Measurements from ENCODE around the gene OPCML. TPM values are rescaled to one million over a fixed set of nuclear protein-coding genes. Genes with fewer than 3 reads are reported as not detected.

OPCML gene
- total and polyA plus RNA-seq, 2 of the 13 experiments (the other 11 are each of a cell fraction or from before 2014, with no cell fraction given): not detected

DNA sequence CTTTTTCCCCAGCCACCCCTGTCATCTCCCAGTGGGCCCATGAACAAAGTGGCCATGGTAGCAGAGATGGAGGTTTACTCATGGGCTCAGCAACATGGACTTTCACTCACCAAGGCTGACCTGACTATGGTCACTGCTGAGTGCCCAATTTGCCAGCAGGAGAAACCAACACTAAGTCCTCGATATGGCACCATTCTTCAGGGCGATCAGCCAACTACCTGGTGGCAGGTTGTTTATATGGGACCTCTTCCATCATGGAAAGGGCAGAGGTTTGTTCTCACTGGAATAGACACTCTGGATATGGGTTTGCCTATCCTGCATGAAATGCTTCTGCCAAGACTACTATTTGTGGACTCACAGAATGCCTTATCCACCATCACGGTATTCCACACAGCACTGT lies 1152.8 kb downstream of the OPCML start (continued):
- TF ChIP-seq, protein P1, sequence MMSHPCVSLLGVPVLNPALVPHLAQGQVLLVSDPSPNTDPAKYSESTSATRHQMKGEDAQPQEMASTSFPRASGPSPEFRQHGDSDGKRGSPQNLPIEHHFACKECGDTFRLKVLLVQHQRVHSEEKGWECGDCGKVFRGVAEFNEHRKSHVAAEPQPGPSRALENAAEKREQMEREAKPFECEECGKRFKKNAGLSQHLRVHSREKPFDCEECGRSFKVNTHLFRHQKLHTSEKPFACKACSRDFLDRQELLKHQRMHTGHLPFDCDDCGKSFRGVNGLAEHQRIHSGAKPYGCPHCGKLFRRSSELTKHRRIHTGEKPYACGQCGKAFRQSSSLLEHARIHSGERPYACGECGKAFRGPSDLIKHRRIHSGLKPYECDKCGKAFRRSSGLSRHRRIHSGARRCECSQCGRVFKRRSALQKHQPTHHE (CRISPR knock-in tag; IDR thresholded peaks at IDR 0.05; ENCODE audit: borderline replicate concordance): no peak
- TF ChIP-seq, protein P2, sequence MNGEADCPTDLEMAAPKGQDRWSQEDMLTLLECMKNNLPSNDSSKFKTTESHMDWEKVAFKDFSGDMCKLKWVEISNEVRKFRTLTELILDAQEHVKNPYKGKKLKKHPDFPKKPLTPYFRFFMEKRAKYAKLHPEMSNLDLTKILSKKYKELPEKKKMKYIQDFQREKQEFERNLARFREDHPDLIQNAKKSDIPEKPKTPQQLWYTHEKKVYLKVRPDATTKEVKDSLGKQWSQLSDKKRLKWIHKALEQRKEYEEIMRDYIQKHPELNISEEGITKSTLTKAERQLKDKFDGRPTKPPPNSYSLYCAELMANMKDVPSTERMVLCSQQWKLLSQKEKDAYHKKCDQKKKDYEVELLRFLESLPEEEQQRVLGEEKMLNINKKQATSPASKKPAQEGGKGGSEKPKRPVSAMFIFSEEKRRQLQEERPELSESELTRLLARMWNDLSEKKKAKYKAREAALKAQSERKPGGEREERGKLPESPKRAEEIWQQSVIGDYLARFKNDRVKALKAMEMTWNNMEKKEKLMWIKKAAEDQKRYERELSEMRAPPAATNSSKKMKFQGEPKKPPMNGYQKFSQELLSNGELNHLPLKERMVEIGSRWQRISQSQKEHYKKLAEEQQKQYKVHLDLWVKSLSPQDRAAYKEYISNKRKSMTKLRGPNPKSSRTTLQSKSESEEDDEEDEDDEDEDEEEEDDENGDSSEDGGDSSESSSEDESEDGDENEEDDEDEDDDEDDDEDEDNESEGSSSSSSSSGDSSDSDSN (CRISPR knock-in tag; IDR thresholded peaks at IDR 0.05): no peak
- TF ChIP-seq ZNF850 (CRISPR knock-in tag; conservative IDR thresholded peaks at IDR 0.05) (no peak), ZNF24 (IDR thresholded peaks at IDR 0.05) (no peak)

DNA sequence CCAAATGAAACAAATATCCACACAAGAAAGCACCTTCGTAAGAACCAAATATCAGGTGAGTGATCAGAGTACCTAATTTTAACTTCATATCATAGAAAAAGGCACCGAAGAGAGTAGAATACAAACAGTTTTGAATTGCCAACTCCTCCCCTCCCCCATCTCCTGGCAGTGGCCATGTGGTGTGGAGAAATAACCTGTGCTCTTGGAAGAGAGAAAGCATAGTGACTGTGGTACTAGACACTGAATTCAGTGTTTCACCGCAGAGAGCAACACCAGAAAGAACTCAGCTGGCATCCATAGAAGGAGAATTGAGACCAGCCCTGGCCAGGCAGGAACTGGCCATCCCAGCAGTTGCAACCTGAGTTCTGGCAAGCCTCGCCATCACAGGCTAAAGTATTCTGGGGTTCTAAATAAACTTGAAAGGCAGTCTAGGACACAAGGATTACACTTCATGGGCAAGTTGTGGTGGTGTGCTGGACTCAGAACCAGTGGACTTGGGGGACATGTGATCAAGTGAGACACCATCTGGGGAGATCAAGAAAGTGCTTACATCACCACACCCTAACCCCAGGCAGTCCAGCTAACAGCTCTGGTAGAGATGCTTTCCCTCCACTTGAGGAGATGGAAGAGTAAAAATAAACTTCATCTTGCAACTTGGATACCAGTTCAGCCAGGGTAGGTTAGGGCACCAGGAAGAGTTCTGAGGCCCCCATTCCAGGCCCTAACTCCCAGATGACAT lies 1158.7 kb downstream of the OPCML start:
- WGBS (ENCODE audit: low lambda C conversion rate): 7% methylated on average over 4 of the region's 4 CpGs
- ATAC-seq (no peak), FAIRE-seq (no peak), DNase-seq (ENCODE audit: low spot score) (no peak)
- Histone ChIP-seq H3K4me3 (replicated peaks in 1 of 3; ENCODE audit: insufficient read depth in 1 of 3, low read depth in 2 of 3, low read length in 3 of 3) (no peak overlapping the region), H3K4me1 (ENCODE audit: insufficient read depth, low read length) (no peaks in the 10 kb centered on the region), H2AFZ (ENCODE audit: low read length) (no peak overlapping the region), H3K36me3 (replicated peaks in 1 of 2; ENCODE audit: control insufficient read depth in 1 of 2, insufficient read depth in 2 of 2, low read length in 2 of 2) (no peaks in the 10 kb centered on the region), H4K20me1 (ENCODE audit: insufficient read depth, low read length) (no peaks in the 10 kb centered on the region), H3K9me3 (ENCODE audit: low read length) (peaks cover 60% of the 10 kb centered on the region), H3K4me2 (ENCODE audit: low read depth, low read length) (no peak overlapping the region), H3K79me2 (ENCODE audit: insufficient read depth, low read length) (no peaks in the 10 kb centered on the region), H3K9ac (ENCODE audit: insufficient read depth, low read depth, low read length) (no peak overlapping the region), H3K27me3 (ENCODE audit: control insufficient read depth in 1 of 2, insufficient read depth in 2 of 2, low read length in 2 of 2) (no peaks in the 10 kb centered on the region), H3K27ac (ENCODE audit: extremely low read length, insufficient read depth, low read length) (no peak overlapping the region)
- CTCF ChIA-PET (ENCODE audit: low intra/inter-chr PET ratio, low total read pairs): no interaction called here
- intact Hi-C loops (cut with micrococcal nuclease; ENCODE audit: unreplicated experiment): no loop called here
- in situ Hi-C loops (cut with HindIII; ENCODE audit: extremely low pct_ligation_motif_present, low pct_unique_long_range_greater_than_20kb): no loop called here
- BruUV-seq (replicated peaks): no TSS peak
- POLR2A ChIA-PET: no interaction called here
- TF ChIP-seq TEAD2 (CRISPR knock-in tag; IDR thresholded peaks at IDR 0.05) (no peak), POLR2AphosphoS5 (IDR thresholded peaks at IDR 0.05; ENCODE audit: low read depth, low read length) (no peak), ZNF607 (CRISPR knock-in tag; IDR thresholded peaks at IDR 0.05; ENCODE audit: borderline replicate concordance) (no peak), ZNF644 (CRISPR knock-in tag; IDR thresholded peaks at IDR 0.05; ENCODE audit: low read depth) (no peak), ARNT2 (CRISPR knock-in tag; IDR thresholded peaks at IDR 0.05; ENCODE audit: low read depth) (no peak), ZZZ3 (CRISPR knock-in tag; IDR thresholded peaks at IDR 0.05; ENCODE audit: borderline replicate concordance) (no peak), ZNF660 (CRISPR knock-in tag; IDR thresholded peaks at IDR 0.05; ENCODE audit: borderline replicate concordance, low read depth) (no peak), ZNF468 (CRISPR knock-in tag; IDR thresholded peaks at IDR 0.05) (no peak), ZNF83 (CRISPR knock-in tag; IDR thresholded peaks at IDR 0.05; ENCODE audit: borderline replicate concordance) (no peak)
- TF ChIP-seq, protein P3, sequence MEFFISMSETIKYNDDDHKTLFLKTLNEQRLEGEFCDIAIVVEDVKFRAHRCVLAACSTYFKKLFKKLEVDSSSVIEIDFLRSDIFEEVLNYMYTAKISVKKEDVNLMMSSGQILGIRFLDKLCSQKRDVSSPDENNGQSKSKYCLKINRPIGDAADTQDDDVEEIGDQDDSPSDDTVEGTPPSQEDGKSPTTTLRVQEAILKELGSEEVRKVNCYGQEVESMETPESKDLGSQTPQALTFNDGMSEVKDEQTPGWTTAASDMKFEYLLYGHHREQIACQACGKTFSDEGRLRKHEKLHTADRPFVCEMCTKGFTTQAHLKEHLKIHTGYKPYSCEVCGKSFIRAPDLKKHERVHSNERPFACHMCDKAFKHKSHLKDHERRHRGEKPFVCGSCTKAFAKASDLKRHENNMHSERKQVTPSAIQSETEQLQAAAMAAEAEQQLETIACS (CRISPR knock-in tag; IDR thresholded peaks at IDR 0.05): no peak
- TF ChIP-seq, protein P4, sequence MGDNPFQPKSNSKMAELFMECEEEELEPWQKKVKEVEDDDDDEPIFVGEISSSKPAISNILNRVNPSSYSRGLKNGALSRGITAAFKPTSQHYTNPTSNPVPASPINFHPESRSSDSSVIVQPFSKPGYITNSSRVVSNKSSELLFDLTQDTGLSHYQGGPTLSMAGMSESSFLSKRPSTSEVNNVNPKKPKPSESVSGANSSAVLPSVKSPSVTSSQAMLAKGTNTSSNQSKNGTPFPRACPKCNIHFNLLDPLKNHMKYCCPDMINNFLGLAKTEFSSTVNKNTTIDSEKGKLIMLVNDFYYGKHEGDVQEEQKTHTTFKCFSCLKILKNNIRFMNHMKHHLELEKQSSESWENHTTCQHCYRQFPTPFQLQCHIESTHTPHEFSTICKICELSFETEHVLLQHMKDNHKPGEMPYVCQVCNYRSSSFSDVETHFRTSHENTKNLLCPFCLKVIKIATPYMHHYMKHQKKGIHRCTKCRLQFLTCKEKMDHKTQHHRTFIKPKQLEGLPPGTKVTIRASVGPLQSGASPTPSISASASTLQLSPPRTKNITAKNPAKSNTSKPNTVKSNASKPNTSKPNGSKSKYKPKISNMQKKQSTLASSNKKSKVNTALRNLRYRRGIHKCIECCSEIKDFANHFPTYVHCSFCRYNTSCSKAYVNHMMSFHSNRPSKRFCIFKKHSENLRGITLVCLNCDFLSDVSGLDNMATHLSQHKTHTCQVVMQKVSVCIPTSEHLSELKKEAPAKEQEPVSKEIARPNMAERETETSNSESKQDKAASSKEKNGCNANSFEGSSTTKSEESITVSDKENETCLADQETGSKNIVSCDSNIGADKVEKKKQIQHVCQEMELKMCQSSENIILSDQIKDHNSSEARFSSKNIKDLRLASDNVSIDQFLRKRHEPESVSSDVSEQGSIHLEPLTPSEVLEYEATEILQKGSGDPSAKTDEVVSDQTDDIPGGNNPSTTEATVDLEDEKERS (CRISPR knock-in tag; IDR thresholded peaks at IDR 0.05): no peak

Data from HepG2 (cell line).